ENCODE measurements around the gene SLC38A11.
"Not testable (repeated sequence)": the region's sequence is repeated elsewhere in the genome, so short reads cannot be mapped to it uniquely, and the experiment has no call there.

Gene SLC38A11

DNA sequence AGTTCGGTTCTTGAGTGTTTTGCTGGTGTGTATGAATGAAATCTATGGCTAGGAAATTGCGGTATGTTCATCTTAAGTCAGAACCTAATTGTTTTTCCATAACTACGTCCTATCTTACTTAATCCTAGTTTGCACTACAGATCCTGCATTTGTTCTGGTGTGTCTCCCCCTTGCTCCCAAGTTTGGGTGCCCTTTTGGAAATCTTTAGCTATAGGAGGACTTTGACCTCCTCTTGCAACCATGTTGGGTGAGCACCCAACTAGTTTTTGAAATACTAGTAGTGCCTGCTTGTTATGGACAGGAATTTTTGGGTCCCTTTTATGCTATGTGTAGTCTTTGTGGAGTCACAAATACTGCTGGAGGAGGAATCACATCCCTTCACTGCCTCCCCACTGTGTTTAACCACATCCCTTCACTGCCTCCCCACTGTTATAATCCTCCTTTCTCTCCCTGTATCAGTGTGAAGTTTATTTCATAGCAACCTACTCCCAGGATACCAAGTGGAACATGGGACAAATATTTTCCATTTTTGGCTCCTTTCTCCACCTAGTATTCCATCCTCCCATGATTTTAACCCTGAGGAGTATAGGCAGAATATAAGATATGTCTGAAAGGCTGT is 87.4 kb downstream of the SLC38A11 start:
- no peak for DNase-seq (ENCODE audit: extremely low read depth, low read depth)
- no peak overlapping the region for H3K4me3 ChIP-seq (replicated peaks; ENCODE audit: low read depth, low read length)
- TF ChIP-seq CTCF (IDR thresholded peaks at IDR 0.05; ENCODE audit: low read depth, low read length, missing control alignments), result no peak

DNA sequence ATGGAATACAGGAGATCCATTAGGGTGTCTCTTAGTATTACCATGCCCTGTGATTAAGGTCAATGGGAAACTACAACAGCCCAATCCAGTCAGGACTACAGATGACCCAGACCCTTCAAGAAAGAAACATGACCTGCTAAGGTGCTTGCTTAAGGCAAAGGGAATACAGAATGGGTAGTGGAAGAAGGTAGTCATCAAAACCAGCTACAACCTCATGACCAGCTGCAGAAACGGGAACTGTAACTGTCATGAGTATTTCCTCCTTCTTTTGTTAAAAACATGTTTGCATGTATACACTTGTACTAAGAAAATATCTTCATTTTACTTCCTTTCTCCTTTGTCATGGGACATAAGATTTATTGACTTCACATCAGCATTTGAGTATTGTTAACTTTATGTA is 88.9 kb downstream of the SLC38A11 start:
- DNase-seq (ENCODE audit: extremely low read depth, low read depth); H3K4me3 ChIP-seq (replicated peaks; ENCODE audit: low read depth, low read length): not testable (repeated sequence)

GRCh38 chr2:164860694-164861042 is 94.7 kb downstream of the SLC38A11 start:
- no peak for DNase-seq (ENCODE audit: extremely low read depth, low read depth)
- no peak for TF ChIP-seq CTCF (IDR thresholded peaks at IDR 0.05; ENCODE audit: low read depth, low read length, missing control alignments)
- no peak overlapping the region for H3K4me3 ChIP-seq (replicated peaks; ENCODE audit: low read depth, low read length)

GRCh38 chr2:164859906-164860693 is 95.2 kb downstream of the SLC38A11 start:
- not testable (repeated sequence) for H3K4me3 ChIP-seq (replicated peaks; ENCODE audit: low read depth, low read length); DNase-seq (ENCODE audit: extremely low read depth, low read depth)

DNA sequence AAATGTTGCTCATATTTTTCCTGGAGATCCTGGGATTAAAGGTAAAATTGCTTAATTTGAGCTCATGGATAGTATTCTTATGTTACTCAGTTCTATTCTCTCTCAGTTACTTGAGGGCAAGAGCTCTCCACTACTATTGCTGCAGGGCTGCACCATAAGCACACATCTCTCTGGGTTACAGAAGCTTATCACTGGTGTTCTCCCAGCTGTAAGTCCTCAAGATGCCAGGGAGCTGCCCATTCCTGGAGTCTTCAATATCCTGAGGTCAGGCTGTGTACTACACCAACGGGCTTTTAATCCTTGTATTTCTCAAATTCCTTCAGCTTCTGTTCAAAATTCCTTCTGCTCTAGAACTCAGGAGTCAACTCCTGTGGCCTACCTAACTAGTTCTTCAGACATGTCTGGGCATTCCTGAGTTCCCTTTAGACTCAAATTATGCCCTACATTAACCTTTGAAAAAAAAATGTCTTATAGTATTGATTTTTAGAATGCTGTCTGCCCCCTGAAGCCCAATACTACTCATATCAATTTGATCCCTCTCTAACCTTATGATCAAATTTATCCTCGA is 96.0 kb downstream of the SLC38A11 start:
- H3K4me3 ChIP-seq (replicated peaks; ENCODE audit: low read depth, low read length), result no peak overlapping the region
- TF ChIP-seq CTCF (IDR thresholded peaks at IDR 0.05; ENCODE audit: low read depth, low read length, missing control alignments), result no peak
- no peak for DNase-seq (ENCODE audit: extremely low read depth, low read depth)

- no peak for TF ChIP-seq CTCF (IDR thresholded peaks at IDR 0.05; ENCODE audit: low read depth, low read length, missing control alignments)
- H3K4me3 ChIP-seq (replicated peaks; ENCODE audit: low read depth, low read length), result no peak overlapping the region
- DNase-seq (ENCODE audit: extremely low read depth, low read depth), result no peak
Measured at GRCh38 chr2:164852086-164852485, 103.2 kb downstream of the SLC38A11 start.

DNA sequence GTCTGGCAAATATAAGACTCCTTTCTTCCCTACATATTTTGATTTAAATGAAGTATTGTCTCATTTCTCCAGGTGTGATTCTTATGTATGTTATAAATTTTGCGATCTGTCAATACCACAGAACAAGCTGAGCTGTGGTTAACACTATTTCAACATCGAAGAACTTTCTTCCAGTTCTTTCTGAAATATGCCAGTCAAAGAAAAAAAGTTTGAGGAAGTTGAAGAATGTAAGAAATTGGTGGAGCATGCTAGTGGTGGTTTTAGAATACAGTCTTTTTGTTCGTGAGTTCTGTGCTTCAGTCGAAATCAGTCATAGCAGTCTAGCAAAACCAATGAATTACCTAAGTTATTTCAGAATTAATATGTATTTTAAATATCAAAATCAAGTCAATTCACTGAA is 105.1 kb downstream of the SLC38A11 start:
- DNase-seq (ENCODE audit: extremely low read depth, low read depth), result no peak
- no peak overlapping the region for H3K4me3 ChIP-seq (replicated peaks; ENCODE audit: low read depth, low read length)
- no peak for TF ChIP-seq CTCF (IDR thresholded peaks at IDR 0.05; ENCODE audit: low read depth, low read length, missing control alignments)
